DMS 273 treated with DMSO at 0.1 percent for 48 hours (cell line): ENCODE results near the gene GDA.
"Not testable (repeated sequence)": the region's sequence is repeated elsewhere in the genome, so short reads cannot be mapped to it uniquely, and the experiment has no call there.

Experiments
- DNase-seq: peaks from one replicate; lab custom pipeline; 2025; lab: John Stamatoyannopoulos, UW

Gene GDA

DNA sequence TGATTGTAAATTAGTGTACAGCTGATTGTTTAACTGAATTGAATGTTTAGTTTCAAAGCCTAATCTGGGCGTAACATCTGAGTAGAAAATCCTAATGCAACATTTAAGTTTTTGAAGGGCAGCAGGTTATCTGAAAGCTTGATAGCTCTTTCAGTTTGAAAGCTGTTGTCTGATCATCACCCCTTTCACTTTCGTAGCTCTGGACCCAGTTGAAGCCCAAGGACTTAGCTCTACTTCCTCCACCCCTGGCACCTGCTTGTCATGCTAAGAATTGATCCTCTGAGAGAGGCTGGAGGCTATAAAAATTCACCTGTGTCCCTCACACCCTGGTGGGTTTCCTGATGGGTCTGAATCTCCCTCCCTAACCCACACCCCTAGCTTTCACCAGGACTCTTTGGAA, 129.7 kb downstream of the GDA start:
- no peak for DNase-seq

DNA sequence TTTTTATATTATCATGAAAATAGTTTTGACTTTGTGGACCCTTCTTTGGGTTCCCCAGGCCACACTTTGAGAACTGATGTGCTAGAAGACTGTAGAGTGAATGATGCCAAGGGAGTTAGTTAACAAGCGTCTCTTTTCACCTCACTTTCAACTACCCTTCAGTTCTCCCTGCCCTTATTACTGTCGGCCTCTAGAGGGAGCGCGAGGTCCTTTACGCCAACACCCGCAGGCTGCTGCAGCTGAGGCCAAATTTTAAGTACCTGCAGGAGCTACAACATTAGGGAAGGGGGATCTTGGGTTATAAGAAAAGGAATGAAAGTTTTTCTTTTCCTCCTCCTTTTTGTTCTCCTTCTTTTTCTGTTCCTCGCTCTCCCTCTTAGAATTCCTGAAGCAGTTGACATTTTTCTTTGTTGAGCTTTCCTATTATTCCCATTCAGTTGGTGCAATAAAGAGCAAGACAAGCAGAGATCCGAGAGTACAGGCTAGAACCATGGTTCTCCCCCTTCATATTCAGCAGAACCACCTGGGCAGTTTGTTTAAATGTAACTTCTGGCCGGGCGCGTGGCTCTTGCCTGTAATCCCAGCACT, 131.8 kb downstream of the GDA start:
- DNase-seq, result no peak

DNA sequence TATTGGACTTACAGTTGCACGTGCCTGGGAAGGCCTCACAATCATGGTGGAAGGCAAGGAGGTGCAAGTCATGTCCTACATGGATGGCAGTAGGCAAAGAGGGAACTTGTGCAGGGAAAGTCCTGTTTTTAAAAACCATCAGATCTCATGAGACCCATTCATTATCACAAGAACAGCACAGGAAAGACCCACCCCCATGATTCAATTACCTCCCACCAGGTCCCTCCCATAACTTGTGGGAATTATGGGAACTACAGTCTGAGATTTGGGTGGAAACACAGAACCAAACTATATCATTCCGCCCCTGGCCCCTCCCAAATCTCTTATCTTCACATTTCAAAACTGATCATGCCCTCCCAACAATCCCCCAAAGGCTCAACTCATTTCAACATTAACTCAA, 140.2 kb downstream of the GDA start:
- no peak for DNase-seq

DNA sequence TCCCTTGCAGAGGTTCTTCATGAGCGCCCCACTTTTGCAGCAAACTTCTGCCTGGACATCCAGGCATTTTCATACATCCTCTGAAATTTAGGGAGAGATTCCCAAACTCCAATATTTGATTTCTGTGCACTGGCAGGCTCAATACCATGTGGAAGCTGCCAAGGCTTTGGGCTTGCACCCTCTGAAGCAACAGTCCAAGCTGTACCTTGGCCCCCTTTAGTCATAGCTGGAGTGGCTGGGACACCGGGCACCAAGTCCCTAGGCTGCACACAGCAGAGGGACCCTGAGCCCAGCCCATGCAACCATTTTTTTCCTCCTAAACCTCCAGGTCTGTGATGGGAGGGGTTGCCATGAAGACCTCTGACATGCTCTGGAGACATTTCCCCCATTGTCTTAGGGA, 141.1 kb downstream of the GDA start:
- no peak for DNase-seq

DNA sequence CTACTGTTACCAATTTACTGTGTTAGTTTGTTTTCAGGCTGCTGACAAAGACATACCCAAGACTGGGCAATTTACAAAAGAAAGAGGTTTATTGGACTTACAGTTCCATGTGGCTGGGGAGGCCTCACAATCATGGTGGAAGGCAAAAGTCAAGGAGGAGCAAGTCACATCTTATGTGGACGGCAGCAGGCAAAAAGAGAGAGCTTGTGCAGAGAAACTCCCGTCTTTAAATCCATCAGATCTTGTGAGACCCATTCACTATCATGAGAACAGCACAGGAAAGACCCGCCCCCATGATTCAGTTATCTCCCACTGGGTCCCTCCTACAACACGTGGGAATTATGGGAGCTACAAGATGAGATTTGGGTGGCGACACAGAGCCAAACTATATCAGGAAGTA, 142.3 kb downstream of the GDA start:
- DNase-seq, result not testable (repeated sequence)

DNA sequence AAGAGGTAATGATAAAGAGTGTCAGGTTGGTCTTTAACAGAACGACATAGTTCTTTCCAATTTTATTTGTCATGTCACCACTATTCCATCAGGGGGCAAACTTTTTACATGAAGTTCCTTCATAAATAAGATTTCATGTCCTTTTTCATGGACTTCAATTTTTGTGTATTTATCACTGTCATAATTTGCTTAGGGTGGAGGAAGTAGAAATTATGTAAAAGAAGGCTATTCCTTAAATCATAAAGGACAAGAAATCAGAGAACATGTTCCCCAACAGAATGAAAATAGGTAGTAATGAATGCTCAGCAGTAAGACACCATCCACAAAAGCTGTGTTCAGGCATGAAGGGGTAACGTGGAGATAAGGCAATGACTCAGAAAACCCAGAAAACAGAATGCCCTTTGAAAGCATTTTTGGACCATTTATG, 143.0 kb downstream of the GDA start:
- DNase-seq, result peak; percentile 10

DNA sequence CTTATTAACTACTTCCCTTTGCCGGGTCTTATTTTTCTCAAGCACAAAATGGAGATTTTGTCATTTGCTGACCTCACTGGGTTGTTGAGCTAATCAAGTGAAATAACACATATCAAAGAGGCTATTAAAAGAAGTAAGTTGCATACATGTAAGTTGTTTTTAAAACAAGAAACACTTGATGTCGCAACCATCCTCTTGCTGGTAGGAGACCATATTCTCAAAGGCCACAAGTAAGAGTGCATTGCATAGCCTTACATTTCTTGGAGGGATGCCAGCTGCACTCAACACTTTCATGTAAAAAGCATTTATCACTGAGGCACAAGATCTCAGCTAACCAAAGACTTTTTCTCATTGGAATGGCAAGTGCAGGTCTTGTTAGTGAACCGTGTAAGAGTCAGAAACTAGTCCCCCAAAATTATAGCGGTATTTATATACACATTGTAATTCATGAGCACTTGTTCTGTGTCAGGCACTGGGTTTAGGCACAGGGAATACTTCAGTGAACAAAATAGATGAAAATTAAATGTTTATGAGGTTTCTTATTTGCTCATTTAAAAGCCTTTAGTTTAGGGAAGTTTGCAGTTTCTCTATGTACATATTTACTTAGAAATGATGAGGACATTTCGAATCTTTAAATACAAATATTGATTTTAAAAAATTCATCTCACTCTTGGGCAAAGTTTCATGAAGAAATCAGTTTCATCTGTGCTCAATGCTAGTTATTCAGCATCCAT, 143.8 kb downstream of the GDA start:
- peak; percentile 27 for DNase-seq

DNA sequence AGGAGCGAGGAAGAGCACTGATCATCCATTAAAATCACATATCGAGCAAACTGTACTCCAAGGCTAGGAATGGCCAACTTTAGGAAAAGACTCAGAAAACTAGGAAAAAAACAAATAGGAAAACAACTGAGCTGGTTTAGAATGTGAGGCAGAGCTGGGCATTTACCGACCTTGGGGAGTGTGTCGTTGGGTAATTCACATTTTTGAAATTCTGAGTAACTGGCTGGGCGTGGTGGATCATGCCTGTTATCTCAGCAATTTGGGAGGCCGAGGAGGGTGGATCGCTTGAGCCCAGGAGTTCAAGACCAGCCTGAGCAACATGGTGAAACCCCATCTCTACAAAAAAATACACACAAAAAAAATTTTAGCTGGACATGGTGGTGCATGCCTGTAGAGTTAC, 145.7 kb downstream of the GDA start:
- DNase-seq, result no peak

DNA sequence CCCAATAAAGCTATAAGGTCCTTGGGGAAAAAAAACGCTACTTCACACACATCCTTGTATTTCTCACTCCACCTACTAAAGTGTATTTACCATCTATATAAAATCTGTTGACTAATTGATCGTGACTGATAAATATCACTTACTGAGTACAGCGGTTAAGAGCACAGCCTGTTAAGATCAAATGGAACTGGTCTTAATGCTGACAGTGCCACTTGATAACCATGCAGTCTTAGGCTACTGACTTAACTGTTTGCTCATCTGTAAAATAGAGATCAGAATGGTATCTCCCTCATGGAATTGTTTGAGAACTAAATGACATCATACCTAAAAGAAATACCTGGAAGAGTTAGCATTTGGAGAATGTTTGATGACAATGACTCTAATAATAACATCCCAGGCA, 148.3 kb downstream of the GDA start:
- DNase-seq, result no peak

DNA sequence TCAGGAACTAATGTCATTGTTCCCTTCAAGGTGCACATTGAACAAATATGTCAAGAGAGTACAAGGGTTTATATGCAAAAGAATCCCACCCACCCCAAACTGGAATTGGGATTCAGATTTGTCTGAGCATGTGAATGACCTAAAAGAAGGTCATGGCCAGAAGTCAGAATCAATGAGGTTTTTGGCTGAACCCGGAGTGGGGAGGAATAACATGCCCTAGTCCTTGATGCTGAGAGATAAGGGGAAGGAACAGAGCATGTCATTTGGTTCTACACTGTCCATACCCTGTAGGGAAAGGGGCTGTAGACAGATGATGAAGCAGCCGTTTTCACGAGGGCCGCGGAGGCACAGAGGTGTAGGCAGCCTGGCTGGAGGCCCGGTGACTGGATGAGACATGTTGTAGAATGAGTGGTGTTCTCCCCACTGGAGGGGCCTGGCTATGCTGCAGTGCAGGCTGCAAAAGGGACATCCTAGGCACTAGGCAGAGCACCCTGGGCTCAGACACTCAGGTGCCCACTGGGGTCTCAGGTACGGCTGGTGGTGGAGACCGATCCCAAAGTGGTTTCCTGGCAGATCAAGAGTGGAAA, 149.9 kb downstream of the GDA start:
- no peak for DNase-seq

DNA sequence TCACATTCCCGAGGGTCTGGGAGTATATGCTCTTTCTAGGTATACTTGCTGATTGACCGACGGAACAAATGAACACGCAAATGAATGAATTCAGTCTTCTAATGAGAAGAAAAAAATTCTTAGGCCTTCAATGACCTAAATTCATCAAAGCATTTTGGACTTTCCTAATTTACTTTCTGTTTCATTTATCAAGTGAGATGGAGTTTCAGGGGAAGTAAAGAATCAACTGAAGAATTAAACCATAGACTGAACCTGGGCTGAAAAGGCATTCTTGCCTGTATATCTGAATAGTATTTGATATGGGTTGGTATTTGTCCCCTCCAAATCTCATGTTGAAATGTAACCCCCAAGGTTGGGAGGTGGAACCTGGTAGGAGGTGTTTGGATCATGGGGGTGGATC, 151.6 kb downstream of the GDA start:
- DNase-seq, result no peak
